ENCODE results near the gene FIG4. TPM values are rescaled to one million over a fixed set of nuclear protein-coding genes. Genes with fewer than 3 reads are reported as not detected.

FIG4 gene
- polyA plus RNA-seq, 3 donors, result 27.2 to 65.3 (median 53.7) TPM

- no peaks in the 10 kb centered on the region for H4K20me1 ChIP-seq (ENCODE audit: insufficient read depth, low read length)
- H3K79me2 ChIP-seq (ENCODE audit: insufficient read depth, low read length), result no peaks in the 10 kb centered on the region
- H3K4me2 ChIP-seq (replicated peaks; ENCODE audit: extremely low read depth, low read length, poor library complexity, severe bottlenecking), result no peak overlapping the region
- no peak overlapping the region for H3K9ac ChIP-seq (ENCODE audit: insufficient read depth, low read length, poor library complexity, severe bottlenecking)
- no peaks in the 10 kb centered on the region for H3K4me1 ChIP-seq (ENCODE audit: control insufficient read depth in 1 of 2, insufficient read depth in 2 of 2, low read length in 2 of 2)
- peaks cover 0 to 3% of the 10 kb centered on the region in 2 donors for H3K27me3 ChIP-seq (ENCODE audit: control insufficient read depth in 2 of 2, insufficient read depth in 2 of 2, low read length in 2 of 2)
- Mint-ChIP-seq H3K9me3 (peaks cover 17 to 28% (median 19%) of the 10 kb centered on the region in 7 donors), H3K27ac (no peak overlapping the region), H3K36me3 (no peaks in the 10 kb centered on the region), H3K4me1 (no peaks in the 10 kb centered on the region), H3K4me3 (no peak overlapping the region), H3K27me3 (ENCODE audit: low read depth in 3 of 3) (peaks cover 2 to 11% (median 3%) of the 10 kb centered on the region in 3 donors)
- no peak overlapping the region for H2AFZ ChIP-seq (ENCODE audit: insufficient read depth, low read depth, low read length, poor library complexity, severe bottlenecking)
- no peak for DNase-seq
- H3K36me3 ChIP-seq (replicated peaks in 1 of 2; ENCODE audit: control insufficient read depth in 1 of 2, insufficient read depth in 2 of 2, low read length in 2 of 2), result no peaks in the 10 kb centered on the region
- TF ChIP-seq CTCF (IDR thresholded peaks at IDR 0.05), result no peak
- intact Hi-C loops (cut with micrococcal nuclease), result no loop called here
- no peak overlapping the region for H3K27ac ChIP-seq (ENCODE audit: low read depth in 1 of 2, low read length in 2 of 2)
- H3K9me3 ChIP-seq (replicated peaks in 1 of 2; ENCODE audit: control insufficient read depth in 1 of 2, insufficient read depth in 1 of 2, low read length in 2 of 2), result peaks cover 0 to 5% of the 10 kb centered on the region in 2 donors
- H3K4me3 ChIP-seq (replicated peaks in 1 of 3; ENCODE audit: low read depth in 2 of 3, low read length in 3 of 3), result no peak overlapping the region
Observed at GRCh38 chr6:109861946-109862345, 170.8 kb downstream of the FIG4 start.

GRCh38 chr6:109864050-109864449, 173.0 kb downstream of the FIG4 start:
- Histone ChIP-seq H3K4me2 (replicated peaks; ENCODE audit: extremely low read depth, low read length, poor library complexity, severe bottlenecking) (no peak overlapping the region), H3K27me3 (ENCODE audit: control insufficient read depth in 2 of 2, insufficient read depth in 2 of 2, low read length in 2 of 2) (peaks cover 0 to 3% of the 10 kb centered on the region in 2 donors), H3K4me3 (replicated peaks in 1 of 3; ENCODE audit: low read depth in 2 of 3, low read length in 3 of 3) (no peak overlapping the region), H3K36me3 (replicated peaks in 1 of 2; ENCODE audit: control insufficient read depth in 1 of 2, insufficient read depth in 2 of 2, low read length in 2 of 2) (no peaks in the 10 kb centered on the region), H3K9me3 (replicated peaks in 1 of 2; ENCODE audit: control insufficient read depth in 1 of 2, insufficient read depth in 1 of 2, low read length in 2 of 2) (peaks cover 0 to 5% of the 10 kb centered on the region in 2 donors), H3K4me1 (ENCODE audit: control insufficient read depth in 1 of 2, insufficient read depth in 2 of 2, low read length in 2 of 2) (no peaks in the 10 kb centered on the region), H3K9ac (ENCODE audit: insufficient read depth, low read length, poor library complexity, severe bottlenecking) (no peak overlapping the region), H4K20me1 (ENCODE audit: insufficient read depth, low read length) (no peaks in the 10 kb centered on the region), H3K27ac (ENCODE audit: low read depth in 1 of 2, low read length in 2 of 2) (no peak overlapping the region), H3K79me2 (ENCODE audit: insufficient read depth, low read length) (no peaks in the 10 kb centered on the region), H2AFZ (ENCODE audit: insufficient read depth, low read depth, low read length, poor library complexity, severe bottlenecking) (no peak overlapping the region)
- WGBS (ENCODE audit: insufficient coverage), result 86% methylated on average over 2 of the region's 2 CpGs
- Mint-ChIP-seq H3K27ac (no peak overlapping the region), H3K4me1 (peaks cover 1% of the 10 kb centered on the region), H3K27me3 (ENCODE audit: low read depth in 3 of 3) (peaks cover 8 to 19% (median 9%) of the 10 kb centered on the region in 3 donors), H3K36me3 (no peaks in the 10 kb centered on the region), H3K4me3 (no peak overlapping the region), H3K9me3 (peaks cover 17 to 28% (median 19%) of the 10 kb centered on the region in 7 donors)
- intact Hi-C loops (cut with micrococcal nuclease), result no loop called here
- TF ChIP-seq CTCF (IDR thresholded peaks at IDR 0.05), result no peak
- DNase-seq, result no peak
